Measurements from ENCODE around the gene HNRNPA2B1. TPM values are rescaled to one million over a fixed set of nuclear protein-coding genes. Genes with fewer than 3 reads are reported as not detected.

HNRNPA2B1 gene
- total and polyA plus RNA-seq, 2 of the 8 experiments (the other 6 are each of a cell fraction or from before 2014, with no cell fraction given): 276 to 1,255 TPM

GRCh38 chr7:26197153-26198115 lies 3.1 kb downstream of the HNRNPA2B1 start:
- Histone ChIP-seq H4K8ac (ENCODE audit: extremely low read depth, insufficient read depth, low read length) (no peak overlapping the region; the same call in 1 of the 2 replicates), H2BK5ac (ENCODE audit: low read depth, low read length) (no peak overlapping the region), H2AFZ (ENCODE audit: low read length) (no peak overlapping the region), H3K4ac (replicated peaks; ENCODE audit: insufficient read length, low read depth, low read length) (no peak overlapping the region), H4K91ac (replicated peaks; ENCODE audit: insufficient read length, low read length) (no peak overlapping the region), H2BK12ac (ENCODE audit: low read depth, low read length) (no peak overlapping the region), H3K18ac (ENCODE audit: extremely low read depth, low read length) (no peak overlapping the region), H4K5ac (ENCODE audit: insufficient read length, low read depth, low read length) (no peak overlapping the region), H3K4me3 (ENCODE audit: extremely low read depth in 1 of 4, insufficient read depth in 2 of 4, low read depth in 3 of 4, low read length in 4 of 4) (peak overlapping the region; percentile 98 to 99 (median 98)), H2BK15ac (ENCODE audit: low read length) (no peak overlapping the region), H3K14ac (ENCODE audit: insufficient read length) (no peak overlapping the region), H3K27ac (ENCODE audit: low read depth, low read length) (no peak overlapping the region), H3K4me1 (replicated peaks in 1 of 4; ENCODE audit: control insufficient read depth in 3 of 4, insufficient read depth in 4 of 4, low read length in 3 of 4) (peaks cover 0 to 6% (median 0%) of the 10 kb centered on the region in 4 experiments; a peak in 3 of 7 replicates), H3K27me3 (replicated peaks in 1 of 4; ENCODE audit: control insufficient read depth in 3 of 4, extremely low read depth in 1 of 4, insufficient read depth in 3 of 4, low read length in 3 of 4) (no peaks in the 10 kb centered on the region), H3K23me2 (ENCODE audit: low read depth, low read length) (peaks cover 2% of the 10 kb centered on the region; the same call in 1 of the 2 replicates), H3K9ac (replicated peaks in 1 of 4; ENCODE audit: extremely low read depth in 1 of 4, low read depth in 3 of 4, low read length in 3 of 4) (peak overlapping the region in 3 of 4 experiments; percentile 66 to 100 (median 81); a peak in 5 of 7 replicates), H2BK120ac (replicated peaks; ENCODE audit: low read depth, low read length) (no peak overlapping the region), H3K4me2 (ENCODE audit: insufficient read depth in 1 of 2, low read depth in 2 of 2, low read length in 2 of 2) (peak overlapping the region; percentile 72 to 90), H2BK20ac (ENCODE audit: low read length) (no peak overlapping the region), H3K79me1 (ENCODE audit: low read depth, low read length) (no peaks in the 10 kb centered on the region), H3K36me3 (ENCODE audit: control insufficient read depth in 2 of 4, insufficient read depth in 4 of 4, low read length in 3 of 4) (peaks cover 40 to 73% (median 64%) of the 10 kb centered on the region in 4 experiments), H3K23ac (ENCODE audit: insufficient read length) (no peak overlapping the region), H3K9me3 (ENCODE audit: insufficient read depth in 2 of 2, low read depth in 1 of 2, low read length in 1 of 2) (no peaks in the 10 kb centered on the region), H3K79me2 (ENCODE audit: control insufficient read depth in 1 of 2, insufficient read depth in 2 of 2, low read length in 2 of 2) (peaks cover 38 to 89% of the 10 kb centered on the region in 2 experiments), H3K56ac (replicated peaks; ENCODE audit: insufficient read length, low read depth, low read length) (no peak overlapping the region), H4K20me1 (replicated peaks in 1 of 2; ENCODE audit: control insufficient read depth in 1 of 2, insufficient read depth in 2 of 2, low read length in 2 of 2) (peaks cover 30 to 43% of the 10 kb centered on the region in 2 experiments), H2AK5ac (ENCODE audit: low read depth, low read length) (no peak overlapping the region)
- WGBS, 2 experiments (ENCODE audit: extremely low coverage in 1 of 2, insufficient coverage in 1 of 2, insufficient read length in 1 of 2, insufficient replicate concordance in 2 of 2, low coverage in 1 of 2, low lambda C conversion rate in 2 of 2, missing lambda C conversion rate in 1 of 2): 40% methylated on average over 5 of the region's 5 CpGs; no CpG with 5 or more reads in 1 of the 2 experiments
- CTCF ChIA-PET (ENCODE audit: partially characterized antibody): interaction anchor here (1.0 to 3.8 kb wide), 15 partner anchors 9 to 304 kb away, joined by 3 to 24 read pairs (median 5); no protein-coding TSS in a partner anchor
- no peak for FAIRE-seq
- POLR2A ChIA-PET (ENCODE audit: partially characterized antibody): interaction anchor here (0.6 to 13.1 kb wide), 20 partner anchors 11 to 303 kb away, joined by 3 to 578 read pairs (median 5); partner anchors contain the start of gene NFE2L3
- DNase-seq (ENCODE audit: low read depth in 1 of 2, low spot score in 2 of 2): no peak
- TF ChIP-seq POLR2AphosphoS5 (IDR thresholded peaks at IDR 0.05; ENCODE audit: low read depth, low read length) (peak; percentile 88), CHD1 (IDR thresholded peaks at IDR 0.05; ENCODE audit: low read depth, low read length) (0 out of 2 replicates have a peak, but pooled peaks have one; percentile 11), TAF7 (optimal IDR thresholded peaks at IDR 0.05; ENCODE audit: borderline replicate concordance, low read depth, low read length) (peak; percentile 8), ATF2 (IDR thresholded peaks at IDR 0.05; ENCODE audit: low read length) (no peak), POLR2A (IDR thresholded peaks at IDR 0.05; ENCODE audit: control extremely low read depth in 1 of 2, low read depth in 2 of 2, low read length in 2 of 2) (peak in 1 of 2 experiments; percentile 22; a peak in 2 of 3 replicates), ZNF274 (IDR thresholded peaks at IDR 0.05; ENCODE audit: borderline replicate concordance, extremely low read depth, low read length) (no peak), RFX5 (IDR thresholded peaks at IDR 0.05; ENCODE audit: borderline replicate concordance, low read depth, low read length) (no peak), RAD21 (IDR thresholded peaks at IDR 0.05 in 1 of 2, conservative IDR thresholded peaks at IDR 0.05 in 1 of 2; ENCODE audit: low read depth in 2 of 2, low read length in 2 of 2) (no peak)

Measured in H1 (cell line).